Activated CD4-positive, alpha-beta memory T cell treated with anti-CD3 and anti-CD28 coated beads for 36 hours (primary cell): Measurements from ENCODE around the gene MAP1S. TPM values are rescaled to one million over a fixed set of nuclear protein-coding genes. Genes with fewer than 3 reads are reported as not detected.

ENCODE experiments used
- CTCF ChIA-PET: fragments of 350-600 bp; sonication (Branson Sonifier 250); formaldehyde crosslinking; loops from one replicate; lab custom pipeline; 2021; ENCODE audit warnings: antibody characterized with exemption, inconsistent platforms; lab: Charles Lee
- POLR2A ChIA-PET: fragments of 350-600 bp; sonication (Branson Sonifier 250); formaldehyde crosslinking; loops from one replicate; lab custom pipeline; 2021; ENCODE audit warnings: antibody characterized with exemption; lab: Charles Lee
- DNase-seq: peaks from one replicate; pipeline ENCODE4 v3.0.0-alpha.2; 2020
- H3K27ac Mint-ChIP-seq: one replicate; pipeline ENCODE4 v1.8.0; 2021; ENCODE audit warnings: mixed read lengths
- H3K27me3 Mint-ChIP-seq: one replicate; pipeline ENCODE4 v1.8.0; 2021; ENCODE audit warnings: mixed read lengths
- H3K36me3 Mint-ChIP-seq: one replicate; pipeline ENCODE4 v1.8.0; 2021; ENCODE audit warnings: mixed read lengths
- H3K4me1 Mint-ChIP-seq: one replicate; pipeline ENCODE4 v1.8.0; 2021; ENCODE audit warnings: low read depth, mixed read lengths
- H3K4me3 Mint-ChIP-seq: one replicate; pipeline ENCODE4 v1.8.0; 2021; ENCODE audit warnings: mild to moderate bottlenecking, mixed read lengths
- H3K9me3 Mint-ChIP-seq: one replicate; pipeline ENCODE4 v1.8.0; 2021; ENCODE audit warnings: mixed read lengths
- intact Hi-C: fragments of 100-400 bp; cut with micrococcal nuclease; formaldehyde crosslinking; loops from one replicate; pipeline ENCODE4 v1.15.1; 2023
- total RNA-seq, 2 experiments: library from RNA; stranded (reverse); gene quantifications; one replicate each; pipeline ENCODE4 v1.2.3, GENCODE V29; 2021

MAP1S gene
- total RNA-seq, 2 experiments from 2014 or later, result 63.0 to 71.2 TPM

DNA sequence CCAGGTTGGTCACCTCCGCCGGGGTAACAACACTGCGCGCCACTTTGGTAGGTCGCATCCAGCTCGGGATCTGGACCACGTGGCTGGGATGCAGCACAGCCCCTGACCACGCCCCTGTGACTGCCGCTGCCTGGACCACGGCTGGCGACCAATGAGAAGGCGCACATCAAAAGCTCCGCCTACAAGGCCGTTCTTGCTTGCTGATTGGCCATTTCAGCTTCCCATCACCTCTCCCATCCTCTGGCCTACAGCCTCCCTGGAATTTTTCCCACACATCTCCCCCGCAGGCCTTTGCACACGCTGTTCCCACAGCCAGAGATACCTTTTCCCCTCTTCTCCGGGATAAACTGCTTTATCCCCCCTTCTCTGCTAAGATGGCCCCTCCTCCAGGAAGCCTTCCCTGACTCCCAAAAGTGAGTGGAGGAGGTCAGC is 12.5 kb upstream of the MAP1S start:
- Mint-ChIP-seq H3K4me3 (no peak overlapping the region), H3K9me3 (no peaks in the 10 kb centered on the region), H3K27ac (no peak overlapping the region), H3K27me3 (no peaks in the 10 kb centered on the region), H3K4me1 (no peaks in the 10 kb centered on the region), H3K36me3 (no peaks in the 10 kb centered on the region)
- ChIA-PET CTCF (interaction anchor here (0.8 to 5.8 kb wide), 5 partner anchors 68 to 165 kb away, joined by 3 to 55 read pairs (median 31); partner anchors contain the start of gene SLC5A5), POLR2A (interaction anchor here (0.8 kb wide), 1 partner anchor 46 kb away, joined by 5 read pairs; no protein-coding TSS in a partner anchor)
- intact Hi-C loops, result no loop called here
- DNase-seq, result no peak

DNA sequence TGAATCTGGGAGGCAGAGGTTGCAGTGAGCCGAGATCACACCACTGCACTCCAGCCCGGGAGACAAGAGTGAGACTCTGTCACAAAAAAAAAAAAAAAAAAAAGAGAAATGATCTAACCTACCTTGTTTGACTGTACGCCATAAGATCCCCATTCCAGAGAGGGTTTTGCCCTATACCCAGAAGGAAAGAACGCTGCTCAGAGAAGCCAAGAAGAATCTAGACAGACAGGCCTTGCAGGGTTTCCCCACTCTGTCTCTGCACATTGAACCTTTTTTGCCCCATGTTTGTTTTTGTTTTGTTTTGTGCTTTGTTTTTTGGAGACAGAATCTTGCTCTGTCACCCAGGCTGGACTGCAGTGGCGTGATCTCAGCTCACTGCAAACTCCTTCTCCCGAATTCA is 7.4 kb upstream of the MAP1S start:
- POLR2A ChIA-PET, result no interaction called here
- intact Hi-C loops, result no loop called here
- Mint-ChIP-seq H3K9me3 (no peaks in the 10 kb centered on the region), H3K4me3 (no peak overlapping the region), H3K36me3 (no peaks in the 10 kb centered on the region), H3K4me1 (no peaks in the 10 kb centered on the region), H3K27ac (no peak overlapping the region), H3K27me3 (no peaks in the 10 kb centered on the region)
- DNase-seq, result no peak
- CTCF ChIA-PET, result interaction anchor here (0.6 kb wide), 1 partner anchor 93 kb away, joined by 3 read pairs; no protein-coding TSS in a partner anchor

DNA sequence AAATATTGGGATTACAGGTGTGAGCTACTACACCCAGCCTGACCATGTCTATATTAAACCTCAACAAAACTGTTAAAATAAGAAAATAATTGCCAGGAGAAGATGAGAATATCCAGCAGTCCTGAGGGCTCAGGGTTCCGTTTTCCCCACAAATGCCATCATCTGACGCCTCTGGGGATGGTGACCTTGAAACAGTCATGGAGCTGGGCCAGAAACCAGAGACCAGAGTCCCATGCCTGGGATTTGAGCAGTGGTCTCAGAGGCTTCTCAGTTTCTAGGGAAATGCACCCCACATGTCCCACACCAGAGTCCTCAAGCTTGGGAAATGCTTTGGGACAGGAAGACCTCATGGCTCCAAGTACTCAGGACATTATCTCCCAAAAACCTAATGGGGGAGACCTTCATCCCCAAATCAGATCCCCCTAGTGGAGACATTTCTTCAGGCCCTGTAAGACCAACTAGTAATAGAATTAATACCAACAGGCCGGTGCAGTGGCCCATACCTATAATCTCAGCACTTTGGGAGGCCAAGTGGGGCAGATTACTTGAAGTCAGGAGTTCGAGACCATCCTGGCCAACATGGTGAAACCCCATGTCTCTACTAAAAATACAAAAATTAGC is 2.9 kb upstream of the MAP1S start:
- Mint-ChIP-seq H3K27ac (no peak overlapping the region), H3K27me3 (no peaks in the 10 kb centered on the region), H3K4me3 (no peak overlapping the region), H3K9me3 (no peaks in the 10 kb centered on the region), H3K36me3 (peaks cover 2% of the 10 kb centered on the region), H3K4me1 (peaks cover 22% of the 10 kb centered on the region)
- ChIA-PET POLR2A (no interaction called here), CTCF (no interaction called here)
- DNase-seq, result no peak
- intact Hi-C loops, result loop anchor here (5.0 kb wide), 1 partner anchor 141 kb away; the partner anchor contains the start of gene RPL18A

DNA sequence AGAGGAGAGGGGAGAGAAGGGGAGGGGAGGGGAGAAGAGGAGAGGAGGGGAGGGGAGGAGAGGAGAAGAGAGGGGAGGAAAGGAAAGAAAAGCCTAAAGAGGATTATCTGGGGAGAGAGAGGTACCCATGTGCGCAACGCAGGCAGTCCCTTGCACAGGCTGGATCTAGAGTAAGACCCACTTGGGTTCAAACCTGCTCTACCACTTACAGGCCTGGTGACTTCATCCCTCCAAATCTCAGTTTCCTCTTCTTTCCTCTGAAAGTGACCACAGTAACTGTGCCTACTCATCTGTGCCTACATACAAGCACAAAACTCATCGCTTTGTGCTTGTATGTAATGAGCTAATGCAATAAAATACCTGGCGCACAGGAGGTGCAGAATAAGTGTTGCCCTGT is 732 bp upstream of the MAP1S start:
- H3K4me3 Mint-ChIP-seq, result peak overlapping the region; percentile 77
- peak overlapping the region; percentile 77 for H3K27ac Mint-ChIP-seq
- peaks cover 4% of the 10 kb centered on the region for H3K36me3 Mint-ChIP-seq
- H3K27me3 Mint-ChIP-seq, result no peaks in the 10 kb centered on the region
- H3K9me3 Mint-ChIP-seq, result no peaks in the 10 kb centered on the region
- H3K4me1 Mint-ChIP-seq, result peaks cover 30% of the 10 kb centered on the region
- intact Hi-C loops, result loop anchor here (2.0 to 5.0 kb wide), 2 partner anchors 28 to 139 kb away; partner anchors contain the start of gene RPL18A
- ChIA-PET POLR2A (interaction anchor here (2.0 kb wide), 1 partner anchor 33 kb away, joined by 6 read pairs; the partner anchor contains the start of gene FCHO1), CTCF (interaction anchor here (0.9 to 1.6 kb wide), 7 partner anchors 15 to 214 kb away, joined by 3 to 11 read pairs (median 3); partner anchors contain the start of genes CCDC124 and RPL18A)
- peak; percentile 26 for DNase-seq

DNA sequence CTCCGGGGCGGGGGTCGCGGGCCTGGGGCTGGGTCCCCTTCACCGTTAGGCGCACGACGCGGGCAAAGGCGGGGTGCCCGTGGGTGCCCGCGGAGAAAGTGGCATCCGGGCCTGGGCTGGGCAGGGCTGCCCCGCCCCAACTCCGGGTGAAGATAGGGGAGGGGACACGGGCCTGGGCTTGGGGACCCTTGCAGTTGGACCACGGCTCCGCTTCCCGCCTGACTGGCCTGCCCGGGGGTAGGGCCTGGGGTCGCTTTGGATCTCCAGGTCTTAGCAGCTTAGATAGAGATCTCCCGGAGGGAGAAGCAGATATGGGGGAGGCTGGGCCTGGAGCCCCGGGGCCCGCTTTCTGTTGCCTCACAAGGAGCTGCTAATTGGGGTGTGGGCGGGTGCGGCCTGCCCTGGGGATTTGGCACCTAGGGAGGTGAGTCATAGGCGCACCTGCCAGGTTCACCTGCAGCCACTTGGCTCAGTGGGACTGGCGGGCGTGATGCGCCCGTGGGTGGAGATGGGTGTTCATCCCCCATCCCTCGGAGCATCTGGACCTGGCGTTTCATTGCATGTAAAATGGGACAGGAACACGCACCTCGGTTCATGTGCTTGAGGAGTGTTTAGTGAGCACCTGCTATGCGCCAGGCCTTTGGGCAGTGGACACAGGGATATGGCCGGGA is 585 bp downstream of the MAP1S start:
- H3K36me3 Mint-ChIP-seq, result peaks cover 9% of the 10 kb centered on the region
- H3K4me3 Mint-ChIP-seq, result peak overlapping the region; percentile 83
- intact Hi-C loops, result loop anchor here (1.0 to 5.0 kb wide), 3 partner anchors 27 to 137 kb away; partner anchors contain the start of gene RPL18A
- H3K27me3 Mint-ChIP-seq, result no peaks in the 10 kb centered on the region
- ChIA-PET CTCF (interaction anchor here (0.8 to 1.6 kb wide), 8 partner anchors 16 to 213 kb away, joined by 3 to 11 read pairs (median 3); partner anchors contain the start of genes CCDC124 and RPL18A), POLR2A (interaction anchor here (0.5 to 2.0 kb wide), 4 partner anchors 13 to 512 kb away, joined by 3 to 6 read pairs (median 3); partner anchors contain the start of genes FCHO1 and JAK3)
- H3K9me3 Mint-ChIP-seq, result no peaks in the 10 kb centered on the region
- H3K27ac Mint-ChIP-seq, result peak overlapping the region; percentile 18
- peaks cover 30% of the 10 kb centered on the region for H3K4me1 Mint-ChIP-seq
- peak; percentile 49 for DNase-seq

DNA sequence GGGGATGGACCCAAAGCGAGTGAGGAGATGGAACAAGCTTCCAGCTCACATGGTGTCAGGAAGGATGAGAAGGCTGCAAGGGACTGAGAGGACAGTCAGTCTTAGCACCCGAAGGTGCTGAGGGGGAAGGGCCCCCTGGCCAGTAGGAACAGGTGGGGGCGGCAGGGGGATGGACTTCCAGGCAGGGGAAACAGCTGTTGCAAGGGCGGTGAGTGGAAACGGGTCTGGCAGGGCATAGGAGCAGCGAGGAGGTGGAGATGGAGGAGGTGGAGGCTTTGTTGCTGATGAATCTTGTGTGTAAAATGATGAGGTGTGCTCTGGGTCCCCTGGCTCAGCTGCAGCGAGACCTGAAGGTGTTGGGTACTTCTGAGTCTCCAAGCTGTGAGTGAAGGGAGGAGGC is 1.2 kb downstream of the MAP1S start:
- Mint-ChIP-seq H3K36me3 (peaks cover 14% of the 10 kb centered on the region), H3K27ac (peak overlapping the region; percentile 18), H3K27me3 (no peaks in the 10 kb centered on the region), H3K4me3 (peak overlapping the region; percentile 83), H3K9me3 (no peaks in the 10 kb centered on the region), H3K4me1 (peaks cover 30% of the 10 kb centered on the region)
- DNase-seq, result peak; percentile 41
- CTCF ChIA-PET, result interaction anchor here (0.8 to 1.2 kb wide), 3 partner anchors 17 to 135 kb away, joined by 3 read pairs; no protein-coding TSS in a partner anchor
- intact Hi-C loops, result no loop called here
- POLR2A ChIA-PET, result interaction anchor here (0.5 to 1.2 kb wide), 4 partner anchors 21 to 869 kb away, joined by 3 to 5 read pairs (median 3); partner anchors contain the start of gene JAK3

DNA sequence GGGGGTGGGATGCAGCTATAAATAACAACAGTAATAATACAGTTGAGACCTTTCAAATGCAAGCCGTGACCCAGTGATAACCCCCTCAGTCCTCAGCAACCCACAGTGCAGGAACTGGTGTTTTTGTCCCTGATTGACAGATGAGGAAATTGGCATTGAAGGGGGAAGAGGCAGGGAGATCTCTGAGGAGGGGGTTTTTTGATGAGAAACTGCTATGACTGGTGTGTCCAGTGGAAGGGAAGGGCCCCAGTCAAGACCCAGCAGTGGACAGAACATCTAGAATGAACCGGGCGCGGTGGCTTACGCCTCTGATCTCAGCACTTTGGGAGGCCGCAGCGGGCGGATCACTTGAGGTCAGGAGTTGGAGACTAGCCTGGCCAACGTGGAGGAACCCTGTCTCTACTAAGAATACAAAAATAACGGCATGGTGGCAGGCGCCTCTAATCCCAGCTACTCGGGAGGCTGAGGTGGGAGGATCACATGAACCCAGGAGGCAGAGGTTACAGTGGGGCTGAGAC is 1.9 kb downstream of the MAP1S start:
- intact Hi-C loops, result no loop called here

DNA sequence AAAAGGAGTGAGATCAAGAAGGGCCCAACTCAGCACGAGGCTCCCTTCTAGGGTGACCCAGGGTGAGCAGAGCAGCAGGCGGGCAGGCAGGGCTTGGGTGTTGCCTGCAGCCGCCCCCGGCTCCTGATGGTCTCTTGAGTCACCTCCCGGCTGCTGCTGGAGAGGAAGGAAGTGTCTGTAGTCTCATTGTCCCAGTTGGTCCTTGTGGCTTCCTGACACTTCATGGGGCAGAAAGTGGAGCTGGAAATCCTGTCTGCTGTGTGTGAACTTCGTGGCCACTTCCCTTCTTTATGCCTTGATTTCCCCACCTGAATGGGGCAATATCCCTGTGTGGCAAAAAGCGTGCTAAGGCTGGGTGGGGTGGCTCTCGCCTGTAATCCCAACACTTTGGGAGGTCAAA is 2.5 kb downstream of the MAP1S start:
- peak overlapping the region; percentile 47 for H3K27ac Mint-ChIP-seq
- no peak overlapping the region for H3K4me3 Mint-ChIP-seq
- peaks cover 14% of the 10 kb centered on the region for H3K36me3 Mint-ChIP-seq
- POLR2A ChIA-PET, result interaction anchor here (0.6 kb wide), 1 partner anchor 25 kb away, joined by 3 read pairs; no protein-coding TSS in a partner anchor
- peak; percentile 44 for DNase-seq
- intact Hi-C loops, result no loop called here
- no peaks in the 10 kb centered on the region for H3K27me3 Mint-ChIP-seq
- H3K4me1 Mint-ChIP-seq, result peaks cover 30% of the 10 kb centered on the region
- CTCF ChIA-PET, result interaction anchor here (1.4 kb wide), 1 partner anchor 18 kb away, joined by 3 read pairs; no protein-coding TSS in a partner anchor
- H3K9me3 Mint-ChIP-seq, result no peaks in the 10 kb centered on the region

More for the DNA sequence above, 1.9 kb downstream of the MAP1S start:
- peaks cover 14% of the 10 kb centered on the region for H3K36me3 Mint-ChIP-seq
- ChIA-PET CTCF (interaction anchor here (1.0 to 1.2 kb wide), 2 partner anchors 18 to 64 kb away, joined by 3 read pairs; no protein-coding TSS in a partner anchor), POLR2A (interaction anchor here (0.6 to 1.2 kb wide), 4 partner anchors 20 to 868 kb away, joined by 3 to 5 read pairs (median 3); partner anchors contain the start of gene JAK3)
- DNase-seq, result no peak
- peak overlapping the region; percentile 83 for H3K4me3 Mint-ChIP-seq
- H3K27ac Mint-ChIP-seq, result peak overlapping the region; percentile 47
- peaks cover 30% of the 10 kb centered on the region for H3K4me1 Mint-ChIP-seq
- H3K27me3 Mint-ChIP-seq, result no peaks in the 10 kb centered on the region
- H3K9me3 Mint-ChIP-seq, result no peaks in the 10 kb centered on the region

DNA sequence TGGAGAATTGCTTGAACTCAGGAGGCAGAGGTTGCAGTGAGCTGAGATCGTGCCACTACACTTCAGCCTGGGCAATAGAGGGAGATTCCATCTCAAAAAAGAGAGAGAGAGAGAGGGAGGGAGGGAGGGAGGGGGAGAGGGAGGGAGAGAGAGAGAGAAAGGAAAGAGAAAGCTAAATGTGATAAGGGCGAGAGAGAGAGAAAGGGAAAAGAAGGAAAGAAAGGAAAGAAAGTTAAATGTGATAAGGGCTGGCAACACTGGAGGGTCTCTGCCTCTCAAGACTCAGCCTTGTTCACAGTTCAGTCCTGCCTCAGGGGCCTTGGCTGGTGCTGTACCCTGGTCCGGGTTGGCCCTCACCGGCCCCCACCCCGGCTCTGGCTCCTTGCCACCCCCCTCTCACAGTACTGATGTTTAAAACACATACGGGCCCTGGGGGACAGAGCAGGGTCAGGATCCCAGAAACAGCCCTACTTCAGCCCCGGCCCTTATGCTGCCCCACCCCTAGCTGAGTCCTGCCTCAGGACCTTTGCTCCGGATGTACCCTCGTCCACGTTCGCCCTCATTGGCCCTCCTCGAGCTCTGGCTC is 3.5 kb downstream of the MAP1S start:
- Mint-ChIP-seq H3K9me3 (no peaks in the 10 kb centered on the region), H3K27ac (no peak overlapping the region), H3K4me1 (peaks cover 30% of the 10 kb centered on the region), H3K4me3 (no peak overlapping the region), H3K36me3 (peaks cover 14% of the 10 kb centered on the region), H3K27me3 (no peaks in the 10 kb centered on the region)
- DNase-seq, result no peak
- intact Hi-C loops, result no loop called here
- CTCF ChIA-PET, result interaction anchor here (1.4 kb wide), 1 partner anchor 19 kb away, joined by 3 read pairs; no protein-coding TSS in a partner anchor
- POLR2A ChIA-PET, result no interaction called here

DNA sequence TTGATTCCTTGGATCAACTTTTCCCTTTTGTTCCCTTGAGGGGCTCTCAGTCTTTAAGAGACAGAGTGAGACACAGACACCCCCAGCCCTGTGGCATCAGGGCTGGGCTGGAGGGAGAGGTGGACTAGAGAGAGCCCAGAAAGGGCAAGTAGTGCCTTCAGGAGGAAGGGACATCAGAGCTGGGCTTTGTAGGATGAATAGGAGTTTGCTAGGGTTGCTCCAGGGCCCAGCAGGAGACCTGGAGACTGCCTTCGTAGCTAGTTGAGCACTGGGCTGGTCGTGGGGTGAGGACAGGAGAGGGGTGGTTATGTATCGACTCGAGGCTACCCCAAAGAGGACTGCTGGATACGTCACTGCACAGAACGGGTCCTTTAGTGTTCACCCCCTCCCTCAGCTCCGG is 5.4 kb downstream of the MAP1S start:
- Mint-ChIP-seq H3K9me3 (no peaks in the 10 kb centered on the region), H3K4me3 (no peak overlapping the region), H3K4me1 (peaks cover 23% of the 10 kb centered on the region), H3K36me3 (peaks cover 15% of the 10 kb centered on the region), H3K27me3 (no peaks in the 10 kb centered on the region), H3K27ac (no peak overlapping the region)
- DNase-seq, result no peak
- intact Hi-C loops, result no loop called here
- ChIA-PET CTCF (interaction anchor here (0.7 to 1.9 kb wide), 4 partner anchors 14 to 132 kb away, joined by 3 to 5 read pairs (median 3); no protein-coding TSS in a partner anchor), POLR2A (no interaction called here)
